ACC112 (cell line): Measurements from ENCODE around the gene FARS2.

Source experiments
- H2AFZ ChIP-seq: fragments of 200-600 bp; sonication (generic); one replicate; pipeline ENCODE4 v1.6.0; 2017; ENCODE audit warnings: antibody characterized with exemption, low read length; ENCODE audit not compliant: unreplicated experiment
- H3K27ac ChIP-seq: fragments of 200-600 bp; sonication (generic); 2 replicates; pipeline ENCODE4 v1.5.1; 2014; ENCODE audit warnings: low read depth, mild to moderate bottlenecking, antibody characterized with exemption, low read length, moderate library complexity
- H3K27me3 ChIP-seq: fragments of 200-600 bp; sonication (generic); 2 replicates; pipeline ENCODE4 v1.6.1; 2014; ENCODE audit warnings: mild to moderate bottlenecking, antibody characterized with exemption, low read length, moderate library complexity, mixed read lengths; ENCODE audit not compliant: insufficient read depth
- H3K36me3 ChIP-seq: fragments of 200-600 bp; sonication (generic); 2 replicates; pipeline ENCODE4 v1.6.1; 2016; ENCODE audit warnings: mild to moderate bottlenecking, antibody characterized with exemption, low read length, moderate library complexity, mixed read lengths; ENCODE audit not compliant: insufficient read depth
- H3K4me1 ChIP-seq: fragments of 200-600 bp; sonication (generic); one replicate; pipeline ENCODE4 v1.6.1; 2016; ENCODE audit warnings: low read length, mixed read lengths; ENCODE audit not compliant: insufficient read depth, unreplicated experiment, control insufficient read depth
- H3K4me3 ChIP-seq: fragments of 200-600 bp; sonication (generic); 2 replicates; pipeline ENCODE4 v1.5.1; 2014; ENCODE audit warnings: mild to moderate bottlenecking, low read depth, low read length
- H3K79me2 ChIP-seq: fragments of 200-600 bp; sonication (generic); one replicate; pipeline ENCODE4 v1.6.0; 2016; ENCODE audit warnings: low read length; ENCODE audit not compliant: control insufficient read depth, unreplicated experiment, insufficient read depth

FARS2 gene

DNA sequence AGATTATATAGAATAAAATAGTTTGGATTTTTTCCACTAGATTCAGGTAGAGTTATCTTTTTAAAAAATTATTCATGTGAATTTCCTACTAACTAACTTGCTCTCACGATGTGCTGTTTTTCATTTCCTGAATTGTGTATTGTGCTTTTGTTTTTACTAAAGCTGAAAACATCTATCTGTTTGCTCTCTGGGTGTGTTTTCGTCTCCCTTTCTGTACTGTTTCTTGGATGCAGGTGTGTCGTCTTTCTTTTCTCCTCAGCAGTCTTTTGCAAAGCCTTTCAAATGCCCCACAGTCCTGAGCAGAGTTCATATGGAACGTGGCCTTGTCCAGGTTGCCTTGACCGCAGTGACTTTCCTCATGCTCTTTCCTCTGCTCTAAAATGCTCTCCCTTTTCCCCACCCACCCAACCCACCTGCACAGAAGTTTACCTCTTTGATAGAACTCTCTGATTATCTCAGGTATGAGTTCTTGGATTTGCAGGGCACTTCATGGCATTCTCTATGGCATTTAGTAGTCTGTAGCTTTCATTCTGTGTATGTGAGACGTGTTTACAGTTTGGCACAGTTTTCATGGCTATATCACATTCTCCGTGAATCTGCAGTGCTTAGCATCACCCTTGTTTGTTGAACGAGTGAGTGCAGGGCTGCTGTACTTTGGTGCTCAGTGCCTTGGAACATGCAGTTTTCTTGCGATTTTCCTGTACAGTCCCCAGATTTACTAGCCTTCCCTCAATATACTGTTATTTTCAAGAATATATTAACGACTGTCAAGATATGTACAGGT, 77.1 kb downstream of the FARS2 start:
- Histone ChIP-seq H3K27me3 (no peaks in the 10 kb centered on the region), H3K27ac (no peak overlapping the region), H3K79me2 (no peaks in the 10 kb centered on the region), H3K36me3 (no peaks in the 10 kb centered on the region), H2AFZ (no peak overlapping the region), H3K4me1 (no peaks in the 10 kb centered on the region), H3K4me3 (no peak overlapping the region)

DNA sequence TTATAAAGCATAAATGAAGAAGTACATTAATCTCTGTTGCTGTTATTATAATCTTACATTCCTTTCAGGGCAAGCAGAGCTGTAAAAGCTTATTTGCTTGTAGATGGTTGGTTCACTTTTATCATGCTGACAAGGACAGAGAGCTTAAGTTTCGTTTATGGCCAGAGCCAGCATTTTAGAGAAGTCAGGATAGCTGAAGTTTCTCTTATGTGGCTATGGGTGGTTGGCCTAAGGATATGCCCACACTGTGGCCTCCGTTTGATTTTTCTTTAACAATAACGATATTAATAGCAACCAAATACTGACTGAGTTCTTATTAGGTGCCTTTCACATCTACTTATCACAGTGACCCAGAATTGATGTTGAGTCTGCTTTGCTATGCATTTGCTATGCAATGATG, 78.5 kb downstream of the FARS2 start:
- H2AFZ ChIP-seq, result no peak overlapping the region

DNA sequence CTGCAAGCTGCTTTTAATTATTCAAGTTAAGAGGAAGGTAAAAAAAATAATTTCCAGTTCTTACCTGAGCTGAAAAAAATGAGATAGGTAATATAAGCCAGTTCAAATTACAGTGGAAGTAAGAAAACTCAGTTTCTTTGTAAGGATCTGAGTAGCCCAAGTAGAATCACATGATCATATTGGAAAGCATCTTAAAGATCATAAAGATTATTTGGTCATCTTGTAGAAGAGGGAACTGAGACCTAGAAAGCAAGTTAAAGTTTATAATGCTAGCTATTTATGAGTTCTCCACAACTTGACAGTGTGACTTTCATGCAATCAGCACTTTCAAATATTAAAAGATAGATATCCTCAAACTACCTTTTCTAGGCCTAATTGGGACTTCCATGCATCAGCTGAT, 80.5 kb downstream of the FARS2 start:
- no peaks in the 10 kb centered on the region for H3K27me3 ChIP-seq
- no peak overlapping the region for H3K4me3 ChIP-seq
- H3K4me1 ChIP-seq, result no peaks in the 10 kb centered on the region
- H3K27ac ChIP-seq, result no peak overlapping the region
- no peaks in the 10 kb centered on the region for H3K36me3 ChIP-seq
- H3K79me2 ChIP-seq, result no peaks in the 10 kb centered on the region
- H2AFZ ChIP-seq, result no peak overlapping the region

More for the DNA sequence above, 78.5 kb downstream of the FARS2 start:
- Histone ChIP-seq H3K27me3 (no peaks in the 10 kb centered on the region), H3K36me3 (no peaks in the 10 kb centered on the region), H3K79me2 (no peaks in the 10 kb centered on the region), H3K27ac (no peak overlapping the region), H3K4me1 (no peaks in the 10 kb centered on the region), H3K4me3 (no peak overlapping the region)

DNA sequence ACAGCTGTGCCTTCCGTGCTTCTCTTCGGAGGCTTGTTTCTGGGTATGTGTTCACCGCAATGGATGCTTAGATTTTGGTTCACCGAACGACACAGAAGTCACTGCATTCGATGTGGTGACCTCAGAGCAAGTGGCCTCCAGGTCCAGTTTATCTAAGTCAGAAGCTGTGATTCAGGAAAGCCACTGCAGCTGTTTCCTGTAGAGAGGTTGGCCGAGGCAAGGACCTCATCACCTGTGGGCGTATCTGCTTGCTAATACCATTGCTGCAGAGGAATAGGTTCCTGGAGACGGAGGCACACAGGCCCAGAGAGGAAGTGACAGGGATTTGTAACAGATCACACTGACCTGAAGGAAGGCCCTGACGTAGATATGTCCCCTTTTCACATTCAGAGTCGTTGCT, 82.7 kb downstream of the FARS2 start:
- H3K27me3 ChIP-seq, result no peaks in the 10 kb centered on the region
- H3K36me3 ChIP-seq, result no peaks in the 10 kb centered on the region
- H3K27ac ChIP-seq, result no peak overlapping the region

DNA sequence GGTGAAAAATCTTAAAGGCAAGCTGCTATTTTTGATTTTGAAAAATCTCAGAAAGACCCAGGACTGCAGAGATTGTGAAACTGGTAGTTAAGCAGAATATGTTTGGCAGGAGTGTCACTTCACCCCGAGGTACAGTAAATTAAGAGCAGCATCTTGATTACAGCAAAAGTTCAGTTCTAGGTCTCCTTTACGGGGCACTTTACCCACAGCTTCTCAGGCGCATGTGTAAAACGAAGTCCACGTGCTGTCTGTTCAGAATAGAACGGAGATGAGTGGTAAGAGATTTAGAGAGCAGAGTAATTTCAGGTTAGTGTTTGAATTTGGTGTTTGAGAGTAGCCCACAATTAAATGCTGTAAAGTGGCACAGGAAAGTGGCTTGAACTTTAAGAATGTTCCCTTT, 84.0 kb downstream of the FARS2 start:
- Histone ChIP-seq H3K27me3 (no peaks in the 10 kb centered on the region), H2AFZ (no peak overlapping the region), H3K79me2 (no peaks in the 10 kb centered on the region), H3K4me1 (no peaks in the 10 kb centered on the region), H3K36me3 (no peaks in the 10 kb centered on the region), H3K4me3 (no peak overlapping the region), H3K27ac (no peak overlapping the region)

More for the DNA sequence above, 82.7 kb downstream of the FARS2 start:
- H3K79me2 ChIP-seq, result no peaks in the 10 kb centered on the region
- H2AFZ ChIP-seq, result no peak overlapping the region
- H3K4me1 ChIP-seq, result no peaks in the 10 kb centered on the region
- H3K4me3 ChIP-seq, result no peak overlapping the region

DNA sequence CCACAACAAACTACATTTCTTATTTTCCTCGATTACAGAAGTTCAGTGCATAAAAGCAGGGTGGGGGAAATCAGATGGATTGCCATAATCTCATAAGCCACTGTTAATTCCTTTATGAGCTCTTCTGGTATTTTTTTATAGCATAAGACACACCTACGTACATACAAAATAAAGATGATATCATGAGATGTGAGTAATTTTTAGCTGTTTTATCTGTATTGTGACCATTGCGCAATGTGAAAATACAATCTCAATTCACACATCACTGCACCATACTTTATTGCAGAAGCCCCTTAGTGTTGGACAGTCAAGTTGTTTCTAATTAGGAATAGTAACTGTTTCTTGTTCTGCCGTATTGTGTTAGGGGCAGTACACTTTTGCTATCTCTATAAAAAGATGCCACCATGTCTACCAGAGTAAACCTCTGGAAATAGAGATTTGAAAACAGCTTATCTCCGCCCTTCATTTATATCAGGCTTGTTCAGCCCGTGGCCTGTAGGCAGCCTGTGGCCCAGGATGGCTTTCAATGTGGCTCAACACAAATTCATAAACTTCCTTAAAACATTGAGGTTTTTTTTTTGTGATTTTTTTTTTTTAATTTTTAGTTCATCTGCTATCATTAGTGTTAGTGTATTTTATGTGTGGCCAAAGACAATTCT, 90.4 kb downstream of the FARS2 start:
- H3K27me3 ChIP-seq, result no peaks in the 10 kb centered on the region
- H3K4me3 ChIP-seq, result no peak overlapping the region
- no peak overlapping the region for H3K27ac ChIP-seq
- no peaks in the 10 kb centered on the region for H3K36me3 ChIP-seq
- H3K79me2 ChIP-seq, result no peaks in the 10 kb centered on the region
- H3K4me1 ChIP-seq, result no peaks in the 10 kb centered on the region
- H2AFZ ChIP-seq, result no peak overlapping the region

DNA sequence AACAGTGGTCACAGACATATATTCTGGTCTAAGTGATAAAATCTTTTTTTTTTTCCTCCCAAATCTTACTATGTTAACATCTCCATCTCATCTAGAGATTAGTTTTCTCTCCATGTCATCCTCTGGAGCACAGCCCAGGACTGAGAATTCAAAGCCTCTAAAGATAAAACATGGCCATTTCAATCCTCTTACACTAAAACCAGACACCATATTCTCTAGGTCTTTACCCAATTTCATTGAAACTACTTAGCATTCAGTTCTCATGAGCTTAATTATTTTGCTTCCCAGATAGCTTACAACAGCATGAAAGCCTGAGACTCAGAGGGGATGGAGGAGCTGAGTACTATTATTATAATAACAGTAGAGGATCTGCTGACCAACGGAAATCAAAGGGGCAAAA, 92.7 kb downstream of the FARS2 start:
- H3K4me3 ChIP-seq, result no peak overlapping the region
- no peaks in the 10 kb centered on the region for H3K4me1 ChIP-seq
- H2AFZ ChIP-seq, result no peak overlapping the region
- no peak overlapping the region for H3K27ac ChIP-seq
- no peaks in the 10 kb centered on the region for H3K27me3 ChIP-seq
- H3K79me2 ChIP-seq, result no peaks in the 10 kb centered on the region
- no peaks in the 10 kb centered on the region for H3K36me3 ChIP-seq

DNA sequence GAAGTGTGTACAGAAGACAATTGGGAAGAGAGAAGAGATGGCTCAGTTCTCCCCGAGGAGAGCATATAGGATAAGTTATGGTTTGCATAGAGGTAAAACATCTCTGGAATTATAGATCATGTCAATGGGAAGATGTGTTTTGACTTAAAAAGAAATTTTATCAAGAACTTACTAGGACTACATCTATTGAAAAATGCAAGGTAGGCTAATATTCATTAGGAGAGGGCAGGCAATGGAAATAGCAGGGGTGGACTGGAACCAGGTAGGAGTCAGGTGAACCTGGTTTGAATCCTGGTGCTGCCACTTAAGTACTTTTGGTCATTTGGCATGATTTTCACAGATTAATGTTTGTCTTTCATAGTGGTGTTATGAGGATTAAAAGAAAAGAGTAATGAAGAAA, 96.2 kb downstream of the FARS2 start:
- H3K79me2 ChIP-seq, result no peaks in the 10 kb centered on the region
- H3K27ac ChIP-seq, result no peak overlapping the region
- no peaks in the 10 kb centered on the region for H3K27me3 ChIP-seq
- H3K36me3 ChIP-seq, result no peaks in the 10 kb centered on the region
- no peaks in the 10 kb centered on the region for H3K4me1 ChIP-seq
- no peak overlapping the region for H3K4me3 ChIP-seq
- H2AFZ ChIP-seq, result no peak overlapping the region

DNA sequence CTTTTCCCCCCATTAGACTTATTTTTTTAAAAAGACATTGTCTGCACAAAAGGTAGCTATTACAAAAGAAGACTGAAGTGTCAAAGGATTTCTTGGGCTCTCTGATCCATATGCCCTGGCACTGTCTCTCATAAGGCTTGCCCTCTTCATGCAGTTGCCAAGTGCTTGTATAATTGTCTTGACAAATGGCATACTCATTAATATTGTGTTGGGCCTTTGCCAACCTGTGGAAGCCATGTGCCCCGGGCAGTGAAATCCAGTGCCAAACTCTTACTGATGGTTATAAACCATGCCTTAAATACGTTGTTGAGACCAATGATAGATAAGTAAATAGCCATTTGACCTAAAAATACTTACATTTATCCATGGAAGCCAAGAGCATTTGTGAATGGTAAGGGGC, 98.1 kb downstream of the FARS2 start:
- no peak overlapping the region for H3K27ac ChIP-seq
- no peak overlapping the region for H3K4me3 ChIP-seq
- no peaks in the 10 kb centered on the region for H3K79me2 ChIP-seq
- H3K4me1 ChIP-seq, result no peaks in the 10 kb centered on the region
- H3K27me3 ChIP-seq, result no peaks in the 10 kb centered on the region
- H2AFZ ChIP-seq, result no peak overlapping the region
- no peaks in the 10 kb centered on the region for H3K36me3 ChIP-seq

DNA sequence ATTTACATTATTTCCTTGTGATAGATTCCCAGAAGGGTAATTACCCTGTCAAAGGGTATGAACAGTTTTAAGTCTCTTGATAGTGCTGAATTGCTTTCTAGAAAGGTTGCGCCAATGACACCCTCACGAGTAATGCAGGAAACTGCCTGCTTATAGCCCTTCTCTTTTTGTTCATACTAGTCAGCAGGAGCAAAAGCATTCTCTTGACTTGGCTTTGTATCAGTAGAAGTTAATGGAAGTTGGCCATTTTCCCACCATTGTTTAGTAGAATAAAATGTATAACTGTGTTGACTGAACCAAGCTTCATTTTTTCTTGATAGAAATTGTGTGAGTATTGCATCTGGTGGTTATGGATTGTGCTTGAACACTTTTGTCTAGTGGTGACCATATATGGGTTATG, 100.1 kb downstream of the FARS2 start:
- no peaks in the 10 kb centered on the region for H3K79me2 ChIP-seq
- H2AFZ ChIP-seq, result no peak overlapping the region
- no peaks in the 10 kb centered on the region for H3K36me3 ChIP-seq
- H3K27ac ChIP-seq, result no peak overlapping the region
- no peaks in the 10 kb centered on the region for H3K27me3 ChIP-seq
- no peaks in the 10 kb centered on the region for H3K4me1 ChIP-seq
- H3K4me3 ChIP-seq, result no peak overlapping the region
